HepG2 (cell line): Measurements from ENCODE around the gene UBL5. TPM values are rescaled to one million over a fixed set of nuclear protein-coding genes. Genes with fewer than 3 reads are reported as not detected.
A peak's percentile ranks its signal among the peaks of the same experiment; 100 is the strongest.

Source experiments
- ARID2 ChIP-seq: sonication (generic); formaldehyde crosslinking; IDR thresholded peaks from 2 replicates; pipeline ENCODE4 v1.8.1; 2022; ENCODE audit warnings: mild to moderate bottlenecking, missing genetic modification reagents, borderline replicate concordance
- ATF7-NPFF ChIP-seq: sonication (generic); formaldehyde crosslinking; IDR thresholded peaks from 2 replicates; pipeline ENCODE4 v1.8.1; 2023; ENCODE audit warnings: mild to moderate bottlenecking, low read depth, missing genetic modification reagents, moderate library complexity
- CBX1 ChIP-seq: IDR thresholded peaks from one replicate; pipeline ENCODE4 v1.6.1; 2016; ENCODE audit warnings: antibody characterized with exemption, low read depth
- CHD4 ChIP-seq: fragments of 200-600 bp; sonication (generic); IDR thresholded peaks from 2 replicates; pipeline ENCODE4 v1.7.0; 2017; ENCODE audit warnings: mild to moderate bottlenecking, low read length, borderline replicate concordance
- ERF ChIP-seq: IDR thresholded peaks from 2 replicates; pipeline ENCODE4 v1.6.1; 2018; ENCODE audit warnings: missing biosample characterization, missing genetic modification reagents
- GATA4 ChIP-seq: sonication (generic); IDR thresholded peaks from 2 replicates; pipeline ENCODE4 v1.6.1; 2016; ENCODE audit warnings: antibody characterized with exemption, low read depth, borderline replicate concordance
- HHEX ChIP-seq: IDR thresholded peaks from 2 replicates; pipeline ENCODE4 v1.6.1; 2016; ENCODE audit warnings: control low read depth
- HOXA5 ChIP-seq: sonication (generic); formaldehyde crosslinking; IDR thresholded peaks from 2 replicates; pipeline ENCODE4 v1.4.0; 2020; ENCODE audit warnings: missing genetic modification reagents
- IKZF4 ChIP-seq: sonication (generic); formaldehyde crosslinking; IDR thresholded peaks from 2 replicates; pipeline ENCODE4 v1.5.1; 2020; ENCODE audit warnings: borderline replicate concordance, mild to moderate bottlenecking, low read depth, missing genetic modification reagents; ENCODE audit errors: not compliant biosample characterization
- MYC ChIP-seq: sonication (generic); formaldehyde crosslinking; IDR thresholded peaks from 2 replicates; pipeline ENCODE4 v1.9.0; 2021; ENCODE audit warnings: missing genetic modification reagents, borderline replicate concordance
- RARA ChIP-seq: IDR thresholded peaks from 2 replicates; pipeline ENCODE4 v1.6.1; 2016; ENCODE audit warnings: missing genetic modification reagents, missing compliant biosample characterization
- RFX1 ChIP-seq: fragments of 450-650 bp; IDR thresholded peaks from 2 replicates; pipeline ENCODE4 v1.6.1; 2017
- SMAD3 ChIP-seq: sonication (generic); formaldehyde crosslinking; IDR thresholded peaks from 2 replicates; pipeline ENCODE4 v1.4.0; 2020; ENCODE audit warnings: missing genetic modification reagents
- ZC3H4 ChIP-seq: sonication (generic); formaldehyde crosslinking; IDR thresholded peaks from 2 replicates; pipeline ENCODE4 v1.4.0; 2020; ENCODE audit warnings: missing genetic modification reagents, borderline replicate concordance
- ZMYM2 ChIP-seq: sonication (generic); formaldehyde crosslinking; IDR thresholded peaks from 2 replicates; pipeline ENCODE4 v1.8.0; 2022; ENCODE audit warnings: mild to moderate bottlenecking, missing genetic modification reagents
- ZNF138 ChIP-seq: sonication (generic); formaldehyde crosslinking; IDR thresholded peaks from 2 replicates; pipeline ENCODE4 v1.5.0; 2020; ENCODE audit warnings: mild to moderate bottlenecking, low read depth, missing genetic modification reagents
- ZNF143 ChIP-seq: sonication (generic); formaldehyde crosslinking; IDR thresholded peaks from 2 replicates; pipeline ENCODE4 v1.4.0; 2020; ENCODE audit warnings: missing genetic modification reagents
- ZNF232 ChIP-seq: sonication (generic); formaldehyde crosslinking; IDR thresholded peaks from 2 replicates; pipeline ENCODE4 v1.4.0; 2020; ENCODE audit warnings: missing genetic modification reagents, borderline replicate concordance
- ZNF484 ChIP-seq: sonication (generic); formaldehyde crosslinking; IDR thresholded peaks from 2 replicates; pipeline ENCODE4 v1.5.1; 2020; ENCODE audit warnings: mild to moderate bottlenecking, low read depth, missing genetic modification reagents, borderline replicate concordance
- ZNF549 ChIP-seq: sonication (generic); formaldehyde crosslinking; IDR thresholded peaks from 2 replicates; pipeline ENCODE4 v1.5.0; 2020; ENCODE audit warnings: missing genetic modification reagents
- ZNF746 ChIP-seq: sonication (generic); formaldehyde crosslinking; IDR thresholded peaks from 2 replicates; pipeline ENCODE4 v1.8.0; 2022; ENCODE audit warnings: mild to moderate bottlenecking, missing genetic modification reagents
- ZNF790 ChIP-seq: sonication (generic); formaldehyde crosslinking; IDR thresholded peaks from 2 replicates; pipeline ENCODE4 v1.8.0; 2022; ENCODE audit warnings: missing genetic modification reagents, mild to moderate bottlenecking, borderline replicate concordance
- polyA plus RNA-seq, 8 experiments: library from polyadenylated mRNA; depleted of rRNA in 3 of 8; stranded (reverse) in 7 of 8; unstranded in 1 of 8; fragments of >200 nt; fragmentation: Illumina TruSeq in 4 of 8; extraction: Trizol in 4 of 8; gene quantifications; 2 replicates each; pipeline versions ENCODE4 v1.2.1 to v1.2.3, GENCODE V29; 2011 to 2016; ENCODE audit warnings: low read depth in 4 of 8, missing spikeins in 1 of 8, mixed read lengths in 1 of 8; ENCODE audit not compliant: insufficient read depth in 1 of 8
- total RNA-seq, 5 experiments: library from RNA; depleted of rRNA; stranded (reverse); fragments of >200 nt; fragmentation: Illumina TruSeq; extraction: Trizol; gene quantifications; 2 replicates each; pipeline ENCODE4 v1.2.3, GENCODE V29; 2016; ENCODE audit warnings: low read depth in 1 of 5
- TF ChIP-seq, protein P1 (sequence below): IDR thresholded peaks from 2 replicates; pipeline ENCODE4 v1.6.1; 2016
- TF ChIP-seq, protein P2 (sequence below): sonication (generic); formaldehyde crosslinking; IDR thresholded peaks from 2 replicates; pipeline ENCODE4 v1.5.0; 2020; ENCODE audit warnings: mild to moderate bottlenecking, missing genetic modification reagents
- TF ChIP-seq, protein P3 (sequence below): sonication (generic); formaldehyde crosslinking; IDR thresholded peaks from 2 replicates; pipeline ENCODE4 v1.8.1; 2023; ENCODE audit warnings: missing genetic modification reagents, inconsistent platforms, borderline replicate concordance
- TF ChIP-seq, protein P4 (sequence below): sonication (generic); formaldehyde crosslinking; conservative IDR thresholded peaks from 2 replicates; pipeline ENCODE4 v1.5.0; 2020; ENCODE audit warnings: missing genetic modification reagents

Gene UBL5
- total and polyA plus RNA-seq, 2 of the 13 experiments (the other 11 are each of a cell fraction or from before 2014, with no cell fraction given), result 373 to 487 TPM

DNA sequence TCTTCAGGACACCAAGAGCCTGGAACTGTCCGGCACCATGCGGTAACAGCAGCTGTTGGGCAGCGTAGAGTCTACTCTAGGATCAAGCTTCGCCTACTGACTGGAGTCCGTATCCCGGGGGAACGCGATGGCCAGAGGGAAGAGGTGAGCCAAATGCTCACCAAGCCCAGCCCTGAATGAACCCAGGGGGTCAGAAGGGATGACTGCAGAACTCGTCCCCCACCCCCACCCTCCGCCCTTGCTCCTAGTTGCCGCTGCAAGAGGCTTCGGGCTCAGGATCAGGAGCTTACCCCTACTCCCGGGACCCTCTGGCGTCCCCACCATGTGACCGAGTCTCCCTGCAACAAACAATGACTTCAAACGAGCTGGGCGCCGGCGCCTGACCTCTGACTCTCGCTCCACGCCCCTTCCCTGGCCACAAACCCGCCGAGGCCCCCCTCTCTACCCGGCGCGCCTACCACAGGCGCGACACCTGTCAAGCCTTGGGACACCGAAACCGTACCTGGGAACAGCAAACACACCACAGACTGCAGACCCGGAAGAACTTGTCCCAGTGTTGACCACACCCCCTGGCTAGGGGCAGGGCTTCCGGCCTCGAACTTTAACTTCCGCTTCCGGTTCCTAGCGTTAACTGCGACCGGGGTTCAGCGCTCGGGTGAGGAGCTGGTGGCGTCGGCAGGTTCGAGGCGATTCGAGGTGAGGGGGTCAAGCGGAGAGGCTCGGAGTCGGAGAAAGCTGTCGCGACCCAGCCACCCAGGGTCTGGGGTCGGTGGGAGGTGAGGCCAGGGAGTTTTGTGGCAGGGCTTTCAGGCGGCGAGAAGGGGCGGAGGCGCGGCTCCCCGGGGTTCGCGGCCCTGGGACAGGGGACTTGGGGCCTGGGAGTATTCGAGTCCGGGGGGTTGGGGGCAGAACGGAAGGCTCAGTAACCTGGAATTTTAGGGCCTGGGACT, at the start of gene UBL5 (continued):
- TF ChIP-seq CHD4 (no peak), ZC3H4 (CRISPR knock-in tag) (no peak), ZNF790 (no peak), HHEX (no peak), ZNF143 (CRISPR knock-in tag) (peak; percentile 68), ZMYM2 (CRISPR knock-in tag) (no peak), SMAD3 (CRISPR knock-in tag) (peak; percentile 70; the same call in 1 of the 2 replicates), ERF (CRISPR knock-in tag) (peak; percentile 81), ATF7-NPFF (CRISPR knock-in tag) (no peak), ZNF484 (CRISPR knock-in tag) (no peak), ZNF746 (CRISPR knock-in tag) (no peak), ARID2 (CRISPR knock-in tag) (no peak), RARA (CRISPR knock-in tag) (0 out of 2 replicates have a peak, but pooled peaks have one; percentile 23), MYC (CRISPR knock-in tag) (peak; percentile 81), GATA4 (peak; percentile 79; the same call in 1 of the 2 replicates), ZNF232 (CRISPR knock-in tag) (no peak), ZNF138 (CRISPR knock-in tag) (no peak), IKZF4 (CRISPR knock-in tag) (peak; percentile 1), HOXA5 (CRISPR knock-in tag) (no peak; the same call in 1 of the 2 replicates), CBX1 (peak; percentile 66), RFX1 (no peak), ZNF549 (CRISPR knock-in tag) (no peak)
- TF ChIP-seq, protein P1, sequence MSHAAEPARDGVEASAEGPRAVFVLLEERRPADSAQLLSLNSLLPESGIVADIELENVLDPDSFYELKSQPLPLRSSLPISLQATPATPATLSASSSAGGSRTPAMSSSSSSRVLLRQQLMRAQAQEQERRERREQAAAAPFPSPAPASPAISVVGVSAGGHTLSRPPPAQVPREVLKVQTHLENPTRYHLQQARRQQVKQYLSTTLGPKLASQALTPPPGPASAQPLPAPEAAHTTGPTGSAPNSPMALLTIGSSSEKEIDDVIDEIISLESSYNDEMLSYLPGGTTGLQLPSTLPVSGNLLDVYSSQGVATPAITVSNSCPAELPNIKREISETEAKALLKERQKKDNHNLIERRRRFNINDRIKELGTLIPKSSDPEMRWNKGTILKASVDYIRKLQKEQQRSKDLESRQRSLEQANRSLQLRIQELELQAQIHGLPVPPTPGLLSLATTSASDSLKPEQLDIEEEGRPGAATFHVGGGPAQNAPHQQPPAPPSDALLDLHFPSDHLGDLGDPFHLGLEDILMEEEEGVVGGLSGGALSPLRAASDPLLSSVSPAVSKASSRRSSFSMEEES, result peak; percentile 76
- TF ChIP-seq, protein P2, sequence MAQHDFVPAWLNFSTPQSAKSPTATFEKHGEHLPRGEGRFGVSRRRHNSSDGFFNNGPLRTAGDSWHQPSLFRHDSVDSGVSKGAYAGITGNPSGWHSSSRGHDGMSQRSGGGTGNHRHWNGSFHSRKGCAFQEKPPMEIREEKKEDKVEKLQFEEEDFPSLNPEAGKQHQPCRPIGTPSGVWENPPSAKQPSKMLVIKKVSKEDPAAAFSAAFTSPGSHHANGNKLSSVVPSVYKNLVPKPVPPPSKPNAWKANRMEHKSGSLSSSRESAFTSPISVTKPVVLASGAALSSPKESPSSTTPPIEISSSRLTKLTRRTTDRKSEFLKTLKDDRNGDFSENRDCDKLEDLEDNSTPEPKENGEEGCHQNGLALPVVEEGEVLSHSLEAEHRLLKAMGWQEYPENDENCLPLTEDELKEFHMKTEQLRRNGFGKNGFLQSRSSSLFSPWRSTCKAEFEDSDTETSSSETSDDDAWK (CRISPR knock-in tag), result no peak
- TF ChIP-seq, protein P3, sequence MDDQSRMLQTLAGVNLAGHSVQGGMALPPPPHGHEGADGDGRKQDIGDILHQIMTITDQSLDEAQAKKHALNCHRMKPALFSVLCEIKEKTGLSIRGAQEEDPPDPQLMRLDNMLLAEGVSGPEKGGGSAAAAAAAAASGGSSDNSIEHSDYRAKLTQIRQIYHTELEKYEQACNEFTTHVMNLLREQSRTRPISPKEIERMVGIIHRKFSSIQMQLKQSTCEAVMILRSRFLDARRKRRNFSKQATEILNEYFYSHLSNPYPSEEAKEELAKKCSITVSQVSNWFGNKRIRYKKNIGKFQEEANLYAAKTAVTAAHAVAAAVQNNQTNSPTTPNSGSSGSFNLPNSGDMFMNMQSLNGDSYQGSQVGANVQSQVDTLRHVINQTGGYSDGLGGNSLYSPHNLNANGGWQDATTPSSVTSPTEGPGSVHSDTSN (CRISPR knock-in tag), result no peak; the same call in 1 of the 2 replicates
- TF ChIP-seq, protein P4, sequence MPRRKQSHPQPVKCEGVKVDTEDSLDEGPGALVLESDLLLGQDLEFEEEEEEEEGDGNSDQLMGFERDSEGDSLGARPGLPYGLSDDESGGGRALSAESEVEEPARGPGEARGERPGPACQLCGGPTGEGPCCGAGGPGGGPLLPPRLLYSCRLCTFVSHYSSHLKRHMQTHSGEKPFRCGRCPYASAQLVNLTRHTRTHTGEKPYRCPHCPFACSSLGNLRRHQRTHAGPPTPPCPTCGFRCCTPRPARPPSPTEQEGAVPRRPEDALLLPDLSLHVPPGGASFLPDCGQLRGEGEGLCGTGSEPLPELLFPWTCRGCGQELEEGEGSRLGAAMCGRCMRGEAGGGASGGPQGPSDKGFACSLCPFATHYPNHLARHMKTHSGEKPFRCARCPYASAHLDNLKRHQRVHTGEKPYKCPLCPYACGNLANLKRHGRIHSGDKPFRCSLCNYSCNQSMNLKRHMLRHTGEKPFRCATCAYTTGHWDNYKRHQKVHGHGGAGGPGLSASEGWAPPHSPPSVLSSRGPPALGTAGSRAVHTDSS (CRISPR knock-in tag), result no peak
